ENCODE results near the gene NPR1. TPM values are rescaled to one million over a fixed set of nuclear protein-coding genes. Genes with fewer than 3 reads are reported as not detected.
A peak's percentile ranks its signal among the peaks of the same experiment; 100 is the strongest.
"Not testable (repeated sequence)": the region's sequence is repeated elsewhere in the genome, so short reads cannot be mapped to it uniquely, and the experiment has no call there.

Gene NPR1
- total RNA-seq, 1 experiment from 2014 or later: not detected

- Histone ChIP-seq H3K36me3 (ENCODE audit: insufficient read depth, low read length) (peaks cover 50% of the 10 kb centered on the region), H3K4me1 (ENCODE audit: low read length) (peaks cover 22% of the 10 kb centered on the region), H3K79me2 (ENCODE audit: low read length) (peaks cover 33% of the 10 kb centered on the region)
- H3K27me3 ChIP-seq (ENCODE audit: low read length); H2AFZ ChIP-seq (ENCODE audit: low read length); H3K9me3 ChIP-seq (ENCODE audit: low read length); H3K4me3 ChIP-seq (ENCODE audit: low read length); H4K20me1 ChIP-seq (ENCODE audit: insufficient read depth, low read depth, low read length); H3K9ac ChIP-seq (ENCODE audit: low read length); H3K4me2 ChIP-seq (ENCODE audit: low read depth, low read length, poor library complexity, severe bottlenecking); DNase-seq; H3K27ac ChIP-seq (ENCODE audit: low read length); H3K9me2 ChIP-seq (replicated peaks; ENCODE audit: insufficient read depth, low read length): not testable (repeated sequence)
Measured at GRCh38 chr1:153668672-153669071, 9.8 kb upstream of the NPR1 start.

- DNase-seq: no peak
- H3K4me3 ChIP-seq (ENCODE audit: low read length): peak overlapping the region; percentile 86
- H3K36me3 ChIP-seq (ENCODE audit: insufficient read depth, low read length): peaks cover 42% of the 10 kb centered on the region
- no peaks in the 10 kb centered on the region for H3K9me3 ChIP-seq (ENCODE audit: low read length)
- no peaks in the 10 kb centered on the region for H4K20me1 ChIP-seq (ENCODE audit: insufficient read depth, low read depth, low read length)
- peaks cover 33% of the 10 kb centered on the region for H3K79me2 ChIP-seq (ENCODE audit: low read length)
- H3K27me3 ChIP-seq (ENCODE audit: low read length): no peaks in the 10 kb centered on the region
- H3K27ac ChIP-seq (ENCODE audit: low read length): no peak overlapping the region; the same call in 1 of the 2 replicates
- peak overlapping the region; percentile 83 for H3K4me2 ChIP-seq (ENCODE audit: low read depth, low read length, poor library complexity, severe bottlenecking)
- H2AFZ ChIP-seq (ENCODE audit: low read length): no peak overlapping the region
- H3K9me2 ChIP-seq (replicated peaks; ENCODE audit: insufficient read depth, low read length): no peaks in the 10 kb centered on the region
- peaks cover 22% of the 10 kb centered on the region for H3K4me1 ChIP-seq (ENCODE audit: low read length)
- H3K9ac ChIP-seq (ENCODE audit: low read length): peak overlapping the region; percentile 92
Measured at GRCh38 chr1:153669606-153670005, 8.9 kb upstream of the NPR1 start.

GRCh38 chr1:153670257-153670858, 8.1 kb upstream of the NPR1 start:
- peaks cover 33% of the 10 kb centered on the region for H3K79me2 ChIP-seq (ENCODE audit: low read length)
- H3K4me1 ChIP-seq (ENCODE audit: low read length): peaks cover 22% of the 10 kb centered on the region
- DNase-seq: peak; percentile 56
- H3K36me3 ChIP-seq (ENCODE audit: insufficient read depth, low read length): peaks cover 35% of the 10 kb centered on the region
- no peaks in the 10 kb centered on the region for H3K27me3 ChIP-seq (ENCODE audit: low read length)
- H3K9me2 ChIP-seq (replicated peaks; ENCODE audit: insufficient read depth, low read length): no peaks in the 10 kb centered on the region
- H4K20me1 ChIP-seq (ENCODE audit: insufficient read depth, low read depth, low read length): no peaks in the 10 kb centered on the region
- H3K27ac ChIP-seq (ENCODE audit: low read length): peak overlapping the region; percentile 74
- peak overlapping the region; percentile 86 for H3K4me3 ChIP-seq (ENCODE audit: low read length)
- H3K9ac ChIP-seq (ENCODE audit: low read length): peak overlapping the region; percentile 92
- H3K9me3 ChIP-seq (ENCODE audit: low read length): no peaks in the 10 kb centered on the region
- H3K4me2 ChIP-seq (ENCODE audit: low read depth, low read length, poor library complexity, severe bottlenecking): peak overlapping the region; percentile 83
- H2AFZ ChIP-seq (ENCODE audit: low read length): no peak overlapping the region

GRCh38 chr1:153670859-153671627, 7.4 kb upstream of the NPR1 start, which contains the start of gene ILF2:
Gene ILF2 (minus strand): TSS chr1:153670993. CDS start chr1:153670922, 71 bp downstream.
- no peaks in the 10 kb centered on the region for H3K27me3 ChIP-seq (ENCODE audit: low read length)
- DNase-seq: peak; percentile 99

GRCh38 chr1:153671628-153672353, 6.7 kb upstream of the NPR1 start:
- Histone ChIP-seq H3K36me3 (ENCODE audit: insufficient read depth, low read length) (peaks cover 28% of the 10 kb centered on the region), H3K27ac (ENCODE audit: low read length) (peak overlapping the region; percentile 63), H3K4me2 (ENCODE audit: low read depth, low read length, poor library complexity, severe bottlenecking) (peak overlapping the region; percentile 86), H3K4me3 (ENCODE audit: low read length) (peak overlapping the region; percentile 76), H3K4me1 (ENCODE audit: low read length) (peaks cover 22% of the 10 kb centered on the region), H3K79me2 (ENCODE audit: low read length) (peaks cover 33% of the 10 kb centered on the region), H2AFZ (ENCODE audit: low read length) (peak overlapping the region; percentile 99), H3K9ac (ENCODE audit: low read length) (peak overlapping the region; percentile 68)
- H3K9me3 ChIP-seq (ENCODE audit: low read length); H3K27me3 ChIP-seq (ENCODE audit: low read length); H3K9me2 ChIP-seq (replicated peaks; ENCODE audit: insufficient read depth, low read length); H4K20me1 ChIP-seq (ENCODE audit: insufficient read depth, low read depth, low read length): not testable (repeated sequence)
- DNase-seq: peak; percentile 76

More at GRCh38 chr1:153670859-153671627, 7.4 kb upstream of the NPR1 start, which contains the start of gene ILF2:
- peak within 1 kb of the TSS; percentile 99; the same call in 1 of the 2 replicates for H2AFZ ChIP-seq (ENCODE audit: low read length)
- no peaks in the 10 kb centered on the region for H4K20me1 ChIP-seq (ENCODE audit: insufficient read depth, low read depth, low read length)
- peaks cover 22% of the 10 kb centered on the region for H3K4me1 ChIP-seq (ENCODE audit: low read length)
- H3K9me3 ChIP-seq (ENCODE audit: low read length): no peaks in the 10 kb centered on the region
- H3K36me3 ChIP-seq (ENCODE audit: insufficient read depth, low read length): peaks cover 33% of the 10 kb centered on the region
- peak within 1 kb of the TSS; percentile 74 for H3K27ac ChIP-seq (ENCODE audit: low read length)
- H3K9me2 ChIP-seq (replicated peaks; ENCODE audit: insufficient read depth, low read length): no peaks in the 10 kb centered on the region
- H3K9ac ChIP-seq (ENCODE audit: low read length): peak within 1 kb of the TSS; percentile 92
- H3K4me2 ChIP-seq (ENCODE audit: low read depth, low read length, poor library complexity, severe bottlenecking): peak within 1 kb of the TSS; percentile 86
- peak within 1 kb of the TSS; percentile 86 for H3K4me3 ChIP-seq (ENCODE audit: low read length)
- H3K79me2 ChIP-seq (ENCODE audit: low read length): peaks cover 33% of the 10 kb centered on the region

GRCh38 chr1:153673511-153673910, 5.0 kb upstream of the NPR1 start:
- no peak overlapping the region for H3K27ac ChIP-seq (ENCODE audit: low read length)
- H3K79me2 ChIP-seq (ENCODE audit: low read length): peaks cover 23% of the 10 kb centered on the region
- H3K36me3 ChIP-seq (ENCODE audit: insufficient read depth, low read length): peaks cover 10% of the 10 kb centered on the region
- H3K4me1 ChIP-seq (ENCODE audit: low read length): peaks cover 21% of the 10 kb centered on the region
- H3K9me3 ChIP-seq (ENCODE audit: low read length): no peaks in the 10 kb centered on the region
- H3K9ac ChIP-seq (ENCODE audit: low read length): no peak overlapping the region
- no peak overlapping the region for H3K4me2 ChIP-seq (ENCODE audit: low read depth, low read length, poor library complexity, severe bottlenecking)
- H3K27me3 ChIP-seq (ENCODE audit: low read length): no peaks in the 10 kb centered on the region
- no peak overlapping the region for H2AFZ ChIP-seq (ENCODE audit: low read length)
- no peaks in the 10 kb centered on the region for H4K20me1 ChIP-seq (ENCODE audit: insufficient read depth, low read depth, low read length)
- no peaks in the 10 kb centered on the region for H3K9me2 ChIP-seq (replicated peaks; ENCODE audit: insufficient read depth, low read length)
- no peak for DNase-seq
- no peak overlapping the region for H3K4me3 ChIP-seq (ENCODE audit: low read length)

GRCh38 chr1:153677718-153678518, 570 bp upstream of the NPR1 start:
- Histone ChIP-seq H3K4me1 (ENCODE audit: low read length) (peaks cover 3% of the 10 kb centered on the region; the same call in 1 of the 2 replicates), H3K27ac (ENCODE audit: low read length) (no peak overlapping the region), H3K36me3 (ENCODE audit: insufficient read depth, low read length) (no peaks in the 10 kb centered on the region), H3K9ac (ENCODE audit: low read length) (no peak overlapping the region), H2AFZ (ENCODE audit: low read length) (peak overlapping the region; percentile 61; the same call in 1 of the 2 replicates), H4K20me1 (ENCODE audit: insufficient read depth, low read depth, low read length) (no peaks in the 10 kb centered on the region), H3K4me2 (ENCODE audit: low read depth, low read length, poor library complexity, severe bottlenecking) (peak overlapping the region; percentile 32), H3K27me3 (ENCODE audit: low read length) (no peaks in the 10 kb centered on the region), H3K9me3 (ENCODE audit: low read length) (no peaks in the 10 kb centered on the region), H3K9me2 (replicated peaks; ENCODE audit: insufficient read depth, low read length) (no peaks in the 10 kb centered on the region), H3K79me2 (ENCODE audit: low read length) (no peaks in the 10 kb centered on the region), H3K4me3 (ENCODE audit: low read length) (no peak overlapping the region)
- DNase-seq: peak; percentile 76
